Mononuclear cell (primary cell): ENCODE results near the gene C1QL2. TPM values are rescaled to one million over a fixed set of nuclear protein-coding genes. Genes with fewer than 3 reads are reported as not detected.

ENCODE experiments used
- H3K27me3 ChIP-seq: 2 replicates; pipeline ENCODE4 v1.6.0; 2011; ENCODE audit warnings: low read length, control low read depth; ENCODE audit not compliant: insufficient read depth
- H3K4me1 ChIP-seq: 2 replicates; pipeline ENCODE4 v1.5.1; 2011; ENCODE audit warnings: mild to moderate bottlenecking, low read length, control low read depth; ENCODE audit not compliant: insufficient read depth
- H3K4me3 ChIP-seq: 2 replicates; pipeline ENCODE4 v1.5.1; 2011; ENCODE audit warnings: mild to moderate bottlenecking, low read length, moderate library complexity
- H3K9me3 ChIP-seq: 2 replicates; pipeline ENCODE4 v1.5.1; 2011; ENCODE audit warnings: low read depth, mild to moderate bottlenecking, control low read depth, low read length
- total RNA-seq: library from RNA; depleted of rRNA; stranded (reverse); fragments of >200 nt; gene quantifications from one replicate; pipeline ENCODE4 v1.2.3, GENCODE V29; 2012

Gene C1QL2
- total RNA-seq, result not detected

DNA sequence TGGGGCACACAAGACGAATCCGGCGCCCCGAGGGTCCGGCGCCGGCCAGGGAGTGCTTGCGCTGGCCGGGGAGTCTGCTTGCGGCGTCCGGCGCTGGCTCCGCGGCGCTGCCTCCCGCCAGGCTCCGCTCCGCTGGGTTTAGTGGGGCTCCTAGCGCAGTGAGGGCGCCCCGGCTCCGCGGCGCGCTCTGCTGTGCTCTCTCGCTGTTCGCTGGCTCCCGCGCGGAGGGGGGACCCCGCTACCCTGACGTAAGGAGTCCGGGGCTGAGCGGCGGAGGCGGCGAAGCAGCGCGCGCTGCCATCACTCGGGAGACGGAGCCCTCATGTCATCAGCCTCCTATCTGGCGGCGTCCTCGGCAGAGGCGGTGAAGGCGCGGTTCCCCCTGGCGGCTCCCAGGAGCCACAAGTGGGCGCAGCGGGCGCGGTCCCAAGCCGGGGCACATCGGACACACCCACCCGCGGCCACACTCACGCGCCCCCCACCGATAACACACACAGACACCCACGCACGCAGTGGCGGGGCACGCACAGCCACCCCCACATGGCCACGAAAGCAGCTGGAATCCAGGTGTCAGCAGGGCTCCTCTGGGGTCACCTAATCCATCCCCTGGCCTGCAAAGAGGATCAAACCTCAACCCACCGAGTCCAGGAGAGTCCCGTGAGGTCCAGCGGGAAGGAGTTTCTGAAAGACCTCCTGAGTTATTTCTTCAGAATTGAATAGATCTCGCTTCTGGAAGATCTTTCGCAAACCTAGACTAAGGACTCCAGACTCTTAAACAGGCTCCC lies at the start of gene C1QL2:
C1QL2 (minus strand) TSS at position 189 of the 785 bp plus-strand sequence. CDS start 482 bp downstream, outside the sequence.
- peaks cover 51% of the 10 kb centered on the region for H3K27me3 ChIP-seq

GRCh38 chr2:119207447-119207846 lies 48.9 kb upstream of the C1QL2 start:
- H3K4me1 ChIP-seq, result no peaks in the 10 kb centered on the region
- H3K27me3 ChIP-seq, result no peaks in the 10 kb centered on the region
- H3K9me3 ChIP-seq, result no peaks in the 10 kb centered on the region
- H3K4me3 ChIP-seq, result no peak overlapping the region

More for the DNA sequence above, at the start of gene C1QL2:
- no peaks in the 10 kb centered on the region for H3K4me1 ChIP-seq
- H3K9me3 ChIP-seq, result no peaks in the 10 kb centered on the region
- H3K4me3 ChIP-seq, result no peak within 1 kb of the TSS

DNA sequence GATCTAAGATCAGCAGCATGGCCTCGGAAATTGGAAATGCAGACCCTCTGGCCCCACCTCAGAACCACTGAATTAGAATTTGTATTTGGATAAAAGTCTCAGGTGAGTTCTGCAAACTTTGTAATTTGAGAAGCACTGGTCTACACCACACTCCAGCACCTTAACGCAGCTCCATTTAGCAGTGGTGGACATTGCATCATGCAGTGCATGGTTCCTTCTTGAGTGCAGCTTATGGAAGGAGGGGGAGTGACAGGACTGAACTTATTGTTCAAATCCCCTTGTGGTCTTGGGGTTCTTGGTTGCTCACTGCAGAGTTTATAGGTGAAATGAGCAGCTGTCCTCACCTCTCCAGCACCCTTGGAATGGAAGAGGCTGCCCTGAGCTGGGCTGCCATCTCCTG lies 47.6 kb upstream of the C1QL2 start:
- H3K27me3 ChIP-seq, result no peaks in the 10 kb centered on the region
- H3K4me3 ChIP-seq, result no peak overlapping the region
- no peaks in the 10 kb centered on the region for H3K4me1 ChIP-seq

DNA sequence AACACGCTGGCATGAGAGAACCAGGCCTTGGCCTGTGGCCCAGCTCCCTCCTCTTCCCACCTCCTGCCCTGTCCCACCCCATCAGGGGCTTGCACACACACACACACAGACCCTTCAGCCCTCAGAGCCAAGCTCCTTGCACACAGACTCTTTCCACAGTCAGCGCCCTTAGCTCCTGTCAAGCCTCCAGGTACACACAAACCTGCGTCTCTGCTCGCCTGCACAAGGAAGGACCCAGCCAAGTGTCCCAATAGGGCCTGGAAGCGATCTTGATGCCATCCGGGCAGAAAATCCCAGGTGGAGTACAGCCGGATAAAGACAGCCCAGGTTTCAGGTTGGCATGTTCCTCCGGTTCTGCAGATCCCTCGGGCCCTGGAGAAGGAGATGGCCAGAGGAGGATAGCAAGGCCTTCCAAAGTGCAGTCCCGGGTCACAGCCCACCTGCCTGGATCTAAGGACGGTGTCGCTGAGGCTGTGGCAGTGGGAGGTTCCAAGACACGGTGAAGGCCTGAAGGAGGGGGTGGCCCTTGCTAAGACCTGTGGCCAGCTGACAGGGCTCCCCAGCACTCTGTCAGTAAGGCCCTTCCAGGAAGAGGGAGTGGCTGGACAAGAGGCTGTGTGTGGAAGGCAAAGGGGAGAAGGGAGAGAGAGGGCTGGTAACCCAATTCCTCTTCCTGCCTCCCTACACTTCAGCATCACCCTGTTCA lies 46.6 kb upstream of the C1QL2 start:
- no peaks in the 10 kb centered on the region for H3K27me3 ChIP-seq
- H3K9me3 ChIP-seq, result no peaks in the 10 kb centered on the region
- H3K4me3 ChIP-seq, result no peak overlapping the region
- no peaks in the 10 kb centered on the region for H3K4me1 ChIP-seq

More for the DNA sequence above, 47.6 kb upstream of the C1QL2 start:
- no peaks in the 10 kb centered on the region for H3K9me3 ChIP-seq

- H3K4me1 ChIP-seq, result no peaks in the 10 kb centered on the region
- H3K4me3 ChIP-seq, result no peak overlapping the region
- no peaks in the 10 kb centered on the region for H3K27me3 ChIP-seq
- H3K9me3 ChIP-seq, result no peaks in the 10 kb centered on the region
Measured at GRCh38 chr2:119204525-119204924, 46.0 kb upstream of the C1QL2 start.

- H3K4me3 ChIP-seq, result no peak overlapping the region
- no peaks in the 10 kb centered on the region for H3K4me1 ChIP-seq
- no peaks in the 10 kb centered on the region for H3K27me3 ChIP-seq
- no peaks in the 10 kb centered on the region for H3K9me3 ChIP-seq
Measured at GRCh38 chr2:119202610-119203310, 44.2 kb upstream of the C1QL2 start.

GRCh38 chr2:119201815-119202214 lies 43.3 kb upstream of the C1QL2 start:
- H3K9me3 ChIP-seq, result no peaks in the 10 kb centered on the region
- no peak overlapping the region for H3K4me3 ChIP-seq
- no peaks in the 10 kb centered on the region for H3K4me1 ChIP-seq

DNA sequence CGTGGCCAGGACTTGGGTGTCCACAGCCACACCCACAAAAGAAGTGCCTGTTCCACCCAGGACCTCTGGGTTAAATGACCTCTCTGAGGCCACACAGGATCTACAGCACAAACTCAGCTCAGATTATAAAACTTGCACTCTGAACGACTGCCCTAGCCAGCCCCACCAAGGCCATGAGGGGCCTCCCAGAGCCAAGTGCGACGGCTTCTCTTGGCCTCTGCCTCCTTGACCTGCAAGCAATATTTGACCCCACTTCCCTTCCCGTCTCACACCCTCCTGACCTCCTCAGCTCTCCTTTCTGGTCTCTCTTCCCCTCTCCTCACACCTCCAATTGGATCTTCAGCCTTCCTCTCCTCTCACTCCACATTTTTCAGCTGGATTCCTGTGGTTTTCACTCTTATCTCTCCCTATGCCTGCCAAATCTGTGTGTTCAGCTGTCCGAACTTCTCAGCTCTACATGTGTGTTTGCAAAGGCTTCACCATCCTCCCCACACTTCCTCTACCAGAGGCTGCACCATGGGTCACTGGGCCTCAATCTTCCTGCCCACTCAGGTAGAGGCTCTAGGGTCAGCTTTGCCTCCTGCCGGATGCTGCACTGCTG lies 39.8 kb upstream of the C1QL2 start:
- H3K4me1 ChIP-seq, result no peaks in the 10 kb centered on the region
- no peak overlapping the region for H3K4me3 ChIP-seq
- H3K9me3 ChIP-seq, result no peaks in the 10 kb centered on the region
- H3K27me3 ChIP-seq, result no peaks in the 10 kb centered on the region

More at GRCh38 chr2:119201815-119202214, 43.3 kb upstream of the C1QL2 start:
- H3K27me3 ChIP-seq, result no peaks in the 10 kb centered on the region

GRCh38 chr2:119197529-119198239 lies 39.1 kb upstream of the C1QL2 start:
- no peaks in the 10 kb centered on the region for H3K4me1 ChIP-seq
- H3K4me3 ChIP-seq, result no peak overlapping the region
- no peaks in the 10 kb centered on the region for H3K9me3 ChIP-seq
- H3K27me3 ChIP-seq, result peaks cover 3% of the 10 kb centered on the region

- H3K27me3 ChIP-seq, result peaks cover 3% of the 10 kb centered on the region
- no peaks in the 10 kb centered on the region for H3K4me1 ChIP-seq
- H3K9me3 ChIP-seq, result no peaks in the 10 kb centered on the region
- no peak overlapping the region for H3K4me3 ChIP-seq
Measured at GRCh38 chr2:119197126-119197405, 38.5 kb upstream of the C1QL2 start.

DNA sequence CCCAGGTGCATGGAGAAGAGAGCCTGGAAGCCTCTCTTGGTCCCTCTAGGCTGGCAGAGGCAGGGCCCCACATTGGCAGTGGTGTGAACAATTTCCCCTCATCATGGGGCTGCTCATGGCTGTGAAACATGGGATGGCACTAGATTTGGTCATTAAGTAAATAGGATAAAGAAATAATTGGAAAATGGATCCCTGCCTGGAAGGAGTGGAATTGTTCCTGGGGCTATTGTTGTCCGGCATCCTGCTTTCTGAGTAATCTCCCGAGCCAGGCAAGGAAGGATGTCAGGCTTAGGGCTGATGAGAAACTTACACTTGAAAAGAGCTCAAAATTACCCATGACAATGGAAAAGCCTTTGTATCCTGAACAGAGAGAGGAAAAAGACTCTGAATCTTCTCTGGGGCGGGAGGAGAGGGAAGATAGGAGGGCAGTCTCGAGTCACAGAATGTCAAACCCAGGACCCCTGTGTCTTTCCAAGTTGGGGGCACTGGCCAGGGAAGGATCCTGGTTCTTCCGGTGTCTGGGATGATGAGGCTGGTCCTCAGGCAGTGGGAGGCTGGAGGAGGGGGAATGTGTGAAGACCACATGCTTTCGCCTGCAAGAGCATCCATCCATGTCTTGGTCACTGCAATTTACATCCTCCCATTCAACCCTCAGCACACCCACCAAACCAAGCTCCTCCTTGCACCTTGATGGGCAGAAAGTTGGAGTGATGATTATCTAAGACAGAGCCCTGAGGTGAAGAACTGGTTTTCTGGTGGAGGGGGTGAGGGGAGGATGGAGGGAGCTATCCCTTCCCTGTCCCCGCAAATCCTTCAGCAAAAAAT lies 38.0 kb upstream of the C1QL2 start:
- H3K4me3 ChIP-seq, result no peak overlapping the region
- no peaks in the 10 kb centered on the region for H3K4me1 ChIP-seq
- peaks cover 3% of the 10 kb centered on the region for H3K27me3 ChIP-seq
- H3K9me3 ChIP-seq, result no peaks in the 10 kb centered on the region

DNA sequence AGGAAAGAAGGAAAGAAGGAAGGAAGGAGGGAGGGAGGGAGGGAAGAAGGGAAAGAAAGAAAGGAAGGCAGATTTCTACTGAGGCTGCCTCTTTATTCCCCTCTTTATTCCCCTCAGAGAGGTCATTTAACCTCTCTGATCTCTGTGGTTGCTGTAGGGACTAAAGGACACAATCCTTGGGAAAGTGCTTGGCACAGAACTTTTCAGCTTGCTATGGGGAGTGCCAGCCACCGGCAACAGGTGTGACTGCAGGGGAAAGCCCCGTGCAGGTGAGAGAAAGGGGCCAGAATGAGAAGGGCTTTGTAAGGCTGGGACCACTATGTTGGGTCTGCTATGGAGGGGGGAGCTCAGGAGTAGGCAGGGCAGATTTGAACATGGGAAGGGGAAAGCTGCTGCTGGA lies 37.3 kb upstream of the C1QL2 start:
- no peaks in the 10 kb centered on the region for H3K9me3 ChIP-seq
- peaks cover 3% of the 10 kb centered on the region for H3K27me3 ChIP-seq
- no peak overlapping the region for H3K4me3 ChIP-seq
- H3K4me1 ChIP-seq, result no peaks in the 10 kb centered on the region

DNA sequence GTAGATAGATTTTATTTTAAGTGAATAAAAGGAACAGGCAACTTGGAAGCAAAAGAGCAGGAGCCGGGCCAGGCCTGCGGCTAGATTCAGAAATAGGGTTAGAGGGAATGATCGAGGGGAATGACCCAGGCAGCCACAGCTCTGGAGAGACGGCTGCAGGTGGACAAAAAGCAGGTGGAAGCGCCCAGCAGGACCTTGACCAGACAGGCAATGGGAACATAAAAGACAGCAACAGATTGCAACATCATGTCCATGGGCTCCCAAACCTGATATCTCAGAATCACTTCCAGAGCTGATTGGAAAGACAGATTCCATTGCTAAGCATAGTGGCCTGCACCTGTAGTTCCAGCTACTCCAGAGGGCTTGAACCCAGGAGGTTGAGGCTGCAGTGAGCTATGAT lies 36.5 kb upstream of the C1QL2 start:
- Histone ChIP-seq H3K4me1 (no peaks in the 10 kb centered on the region), H3K9me3 (no peaks in the 10 kb centered on the region), H3K27me3 (peaks cover 3% of the 10 kb centered on the region), H3K4me3 (no peak overlapping the region)

GRCh38 chr2:119192893-119193292 lies 34.3 kb upstream of the C1QL2 start:
- Histone ChIP-seq H3K27me3 (peaks cover 3% of the 10 kb centered on the region), H3K4me3 (no peak overlapping the region), H3K9me3 (no peaks in the 10 kb centered on the region), H3K4me1 (no peaks in the 10 kb centered on the region)
